GM12874 (cell line): ENCODE measurements around the gene CC2D1B.

Experiments used
- TF ChIP-seq, protein P1 (sequence below): IDR thresholded peaks from 2 replicates; pipeline ENCODE4 v1.5.1; 2011; ENCODE audit warnings: low read depth, mild to moderate bottlenecking, control low read depth, low read length, moderate library complexity; ENCODE audit not compliant: insufficient read depth

Gene CC2D1B, protein sequence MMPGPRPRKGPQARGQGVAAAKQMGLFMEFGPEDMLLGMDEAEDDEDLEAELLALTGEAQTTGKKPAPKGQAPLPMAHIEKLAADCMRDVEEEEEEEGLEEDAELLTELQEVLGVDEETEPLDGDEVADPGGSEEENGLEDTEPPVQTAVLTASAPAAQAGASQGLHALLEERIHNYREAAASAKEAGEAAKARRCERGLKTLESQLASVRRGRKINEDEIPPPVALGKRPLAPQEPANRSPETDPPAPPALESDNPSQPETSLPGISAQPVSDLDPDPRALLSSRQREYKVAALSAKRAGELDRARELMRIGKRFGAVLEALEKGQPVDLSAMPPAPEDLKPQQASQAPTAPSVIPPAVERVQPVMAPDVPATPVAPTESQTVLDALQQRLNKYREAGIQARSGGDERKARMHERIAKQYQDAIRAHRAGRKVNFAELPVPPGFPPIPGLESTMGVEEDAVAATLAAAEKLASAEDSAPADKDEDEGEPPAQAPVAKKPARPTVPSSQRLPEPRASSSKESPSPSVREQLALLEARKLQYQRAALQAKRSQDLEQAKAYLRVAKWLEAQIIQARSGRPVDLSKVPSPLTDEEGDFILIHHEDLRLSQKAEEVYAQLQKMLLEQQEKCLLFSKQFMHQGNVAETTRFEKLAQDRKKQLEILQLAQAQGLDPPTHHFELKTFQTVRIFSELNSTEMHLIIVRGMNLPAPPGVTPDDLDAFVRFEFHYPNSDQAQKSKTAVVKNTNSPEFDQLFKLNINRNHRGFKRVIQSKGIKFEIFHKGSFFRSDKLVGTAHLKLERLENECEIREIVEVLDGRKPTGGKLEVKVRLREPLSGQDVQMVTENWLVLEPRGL

DNA sequence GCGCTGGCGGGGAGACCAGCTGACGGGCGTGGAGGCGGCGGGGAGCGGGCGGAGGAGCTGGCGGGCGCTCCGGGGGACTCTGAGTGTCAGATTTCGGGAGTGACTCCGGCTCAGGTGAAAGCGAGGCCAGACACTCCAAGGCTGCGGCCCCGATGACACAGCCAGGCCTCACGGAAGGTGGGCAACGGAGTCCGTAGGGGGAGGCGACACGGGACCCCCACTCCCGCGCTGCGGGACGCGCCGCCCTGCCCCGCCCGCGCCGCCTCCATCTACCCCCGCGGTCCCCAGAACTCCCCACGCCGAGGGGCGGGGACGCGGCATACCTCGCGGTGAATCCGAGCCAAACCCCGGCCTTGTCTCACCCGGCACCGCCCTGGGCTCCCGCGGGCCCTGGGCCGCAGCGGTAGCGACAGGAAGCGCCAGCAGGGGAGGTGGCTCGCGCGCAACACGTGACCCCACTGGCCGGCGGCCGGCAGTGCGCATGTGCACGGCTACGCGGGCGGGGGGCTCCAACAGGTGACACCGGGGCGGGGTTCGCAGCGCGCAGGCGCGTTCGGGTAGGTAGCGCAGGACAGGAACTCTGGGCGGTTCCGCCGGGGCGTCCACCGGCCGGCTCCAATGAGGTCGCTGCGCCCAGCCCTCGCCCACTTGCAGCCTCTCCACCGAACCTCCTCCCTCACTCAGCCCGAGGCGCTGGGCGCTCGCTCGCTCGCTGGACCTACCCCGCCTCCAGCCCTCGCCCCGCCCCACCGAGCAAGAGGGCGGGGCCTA lies at the start of gene CC2D1B:
Gene CC2D1B (minus strand): TSS at position 460 of the 771 bp plus-strand sequence. CDS start 1,585 bp downstream, outside the sequence.
- TF ChIP-seq, protein P1, sequence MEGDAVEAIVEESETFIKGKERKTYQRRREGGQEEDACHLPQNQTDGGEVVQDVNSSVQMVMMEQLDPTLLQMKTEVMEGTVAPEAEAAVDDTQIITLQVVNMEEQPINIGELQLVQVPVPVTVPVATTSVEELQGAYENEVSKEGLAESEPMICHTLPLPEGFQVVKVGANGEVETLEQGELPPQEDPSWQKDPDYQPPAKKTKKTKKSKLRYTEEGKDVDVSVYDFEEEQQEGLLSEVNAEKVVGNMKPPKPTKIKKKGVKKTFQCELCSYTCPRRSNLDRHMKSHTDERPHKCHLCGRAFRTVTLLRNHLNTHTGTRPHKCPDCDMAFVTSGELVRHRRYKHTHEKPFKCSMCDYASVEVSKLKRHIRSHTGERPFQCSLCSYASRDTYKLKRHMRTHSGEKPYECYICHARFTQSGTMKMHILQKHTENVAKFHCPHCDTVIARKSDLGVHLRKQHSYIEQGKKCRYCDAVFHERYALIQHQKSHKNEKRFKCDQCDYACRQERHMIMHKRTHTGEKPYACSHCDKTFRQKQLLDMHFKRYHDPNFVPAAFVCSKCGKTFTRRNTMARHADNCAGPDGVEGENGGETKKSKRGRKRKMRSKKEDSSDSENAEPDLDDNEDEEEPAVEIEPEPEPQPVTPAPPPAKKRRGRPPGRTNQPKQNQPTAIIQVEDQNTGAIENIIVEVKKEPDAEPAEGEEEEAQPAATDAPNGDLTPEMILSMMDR, result no peak

DNA sequence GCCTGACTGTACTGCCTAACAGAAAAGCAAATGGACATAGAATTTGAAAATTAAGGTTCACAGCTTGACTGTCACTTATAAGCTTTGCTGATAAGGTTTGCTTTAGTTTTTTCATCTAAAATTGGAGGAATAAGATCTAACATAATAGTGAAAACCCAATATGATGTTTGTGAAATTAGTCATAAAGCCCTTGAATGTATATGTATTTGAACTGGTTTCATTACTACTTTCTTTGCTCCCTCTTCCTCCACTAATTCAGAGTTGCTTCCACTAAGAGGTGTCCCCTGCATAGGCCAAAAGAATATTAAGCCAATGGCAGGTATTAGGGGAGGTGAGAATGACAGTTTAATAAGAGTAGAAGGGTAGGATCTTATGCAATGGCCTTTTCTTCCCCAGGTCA lies 48.9 kb upstream of the CC2D1B start:
- TF ChIP-seq, protein P1, result no peak

DNA sequence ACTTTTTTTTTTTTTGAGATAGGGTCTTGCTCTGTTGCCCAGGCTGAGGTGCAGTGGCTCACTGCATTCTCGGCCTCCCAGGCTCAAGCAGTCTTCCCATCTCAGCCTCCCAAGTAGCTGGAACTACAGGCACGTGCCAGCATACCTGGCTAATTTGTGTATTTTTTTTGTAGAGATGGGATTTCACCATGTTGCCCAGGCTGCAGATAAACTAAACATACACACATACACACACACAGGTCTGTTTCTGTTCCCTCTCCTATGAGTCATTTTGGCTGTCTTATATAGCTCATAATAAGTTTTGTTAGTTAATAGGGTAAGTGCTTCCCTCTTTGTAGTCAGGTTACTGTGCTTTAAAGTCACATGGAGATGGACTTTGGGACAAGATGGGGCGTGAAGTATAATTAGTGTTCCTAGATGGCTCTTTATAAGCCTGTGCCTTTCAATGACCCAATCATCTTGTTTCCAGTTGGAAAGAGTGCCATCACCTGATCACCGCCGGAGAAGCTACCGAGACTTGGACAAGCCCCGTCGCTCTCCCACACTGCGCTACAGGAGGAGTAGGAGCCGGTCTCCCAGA lies 47.5 kb upstream of the CC2D1B start:
- TF ChIP-seq, protein P1, result no peak

DNA sequence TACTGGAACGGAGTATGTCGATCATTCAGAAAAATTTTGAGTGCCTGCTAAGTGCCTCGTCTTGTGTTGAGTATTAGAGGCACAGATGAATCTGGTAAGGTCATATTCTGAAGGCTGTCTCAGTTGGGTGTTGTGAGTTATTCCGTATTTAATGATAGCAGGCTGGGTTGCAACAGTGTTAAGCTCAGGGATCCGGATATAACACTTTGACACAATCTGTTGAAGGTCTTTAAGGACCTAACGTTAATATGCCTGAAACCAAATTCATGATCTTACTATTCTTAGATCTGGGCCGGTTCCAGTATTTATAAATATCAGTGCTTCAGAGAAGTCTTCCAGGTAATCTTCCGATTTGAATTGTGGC lies 39.0 kb upstream of the CC2D1B start:
- TF ChIP-seq, protein P1, result no peak

DNA sequence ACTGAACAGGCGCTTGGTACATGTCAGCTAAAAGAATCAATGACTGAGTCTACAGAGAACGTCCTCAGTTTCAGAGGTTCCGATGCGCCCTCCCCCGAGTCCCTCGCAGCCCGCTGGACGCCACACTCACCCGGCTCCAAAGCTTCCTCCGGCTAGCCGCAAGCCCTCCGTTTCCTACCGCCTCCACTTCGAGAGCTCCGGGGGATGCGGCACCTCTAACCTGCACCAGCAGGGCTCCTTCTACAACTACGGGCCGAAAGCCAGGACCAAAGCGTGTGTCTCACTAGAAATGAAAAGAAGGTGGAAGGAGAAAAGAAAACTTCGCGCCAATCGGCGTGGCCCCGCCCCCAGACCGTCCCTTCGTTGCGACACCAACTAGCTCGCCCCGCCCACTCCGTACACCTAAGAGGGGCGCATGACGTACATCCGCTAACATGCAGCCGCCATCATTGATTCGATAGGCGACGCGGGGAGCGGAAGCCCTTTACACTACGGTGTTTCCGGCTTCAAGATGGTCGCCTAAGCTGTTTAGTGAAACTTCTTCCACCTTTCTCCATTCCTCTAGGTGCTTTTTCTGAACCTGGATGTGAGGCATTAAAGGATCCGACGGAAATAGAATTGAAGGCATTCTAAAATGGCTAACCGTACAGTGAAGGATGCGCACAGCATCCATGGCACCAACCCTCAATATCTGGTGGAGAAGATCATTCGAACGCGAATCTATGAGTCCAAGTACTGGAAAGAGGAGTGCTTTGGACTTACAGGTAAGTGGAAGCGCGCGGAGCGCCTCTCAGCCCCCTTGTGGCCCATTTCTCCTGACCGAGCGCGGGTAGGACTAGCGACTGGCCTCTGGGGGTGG lies 38.3 kb upstream of the CC2D1B start, which contains the start of the genes ORC1 and PRPF38A:
Gene ORC1 (minus strand): TSS at position 308 of the 859 bp plus-strand sequence. CDS start 2,200 bp downstream, outside the sequence.
Gene PRPF38A (plus strand): TSS at position 487 of the 859 bp plus-strand sequence. CDS start 148 bp downstream, at position 635.
- TF ChIP-seq, protein P1, result peak; percentile 48

DNA sequence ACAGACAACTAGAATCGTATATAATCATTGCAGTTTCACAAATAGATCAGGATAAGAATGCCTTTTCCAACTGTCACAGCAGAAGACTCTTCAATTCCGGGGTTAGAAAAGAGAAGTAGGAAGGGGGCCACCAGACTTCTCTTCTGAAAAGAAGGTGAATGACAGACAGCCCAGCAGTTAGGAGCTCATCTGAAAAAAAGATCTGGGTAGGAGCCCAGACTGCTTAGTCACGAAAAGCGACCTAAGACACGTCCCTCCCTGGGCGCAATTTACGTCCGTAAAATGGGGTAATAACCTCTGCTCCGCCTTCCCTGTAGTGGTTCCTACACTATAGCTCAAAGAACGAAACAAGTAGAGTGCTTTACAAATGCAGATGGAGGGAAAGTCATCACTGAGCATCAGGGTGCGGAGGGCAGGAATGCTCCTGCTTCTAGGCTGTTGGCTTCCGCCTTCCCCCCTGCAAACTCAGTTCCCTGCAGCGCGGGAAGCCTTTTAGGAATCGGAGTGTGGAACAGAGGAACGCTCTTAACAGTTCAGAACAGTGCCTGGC lies 37.6 kb upstream of the CC2D1B start:
- TF ChIP-seq, protein P1, result no peak
